Liver (tissue), 3 donors: ENCODE results near the gene RAD51B.

Experiments used
- EGR1 ChIP-seq, 2 donors: IDR thresholded peaks; 2 replicates each; pipeline ENCODE4 v1.6.1; 2016 to 2018; ENCODE audit warnings: antibody characterized with exemption in 2 of 2, low read depth in 2 of 2
- JUND ChIP-seq, 2 donors: IDR thresholded peaks; 2 replicates each; pipeline ENCODE4 v1.6.1; 2016; ENCODE audit warnings: antibody characterized with exemption in 2 of 2
- RAD21 ChIP-seq, 2 donors: IDR thresholded peaks; 2 replicates each; pipeline ENCODE4 v1.6.1; 2016; ENCODE audit warnings: antibody characterized with exemption in 2 of 2, mild to moderate bottlenecking in 2 of 2
- RXRA ChIP-seq, 2 donors: IDR thresholded peaks; 2 replicates each; pipeline ENCODE4 v1.6.1; 2017 to 2018; ENCODE audit warnings: antibody characterized with exemption in 2 of 2, mild to moderate bottlenecking in 1 of 2
- YY1 ChIP-seq: IDR thresholded peaks from 2 replicates; pipeline ENCODE4 v1.6.1; 2016; ENCODE audit warnings: antibody characterized with exemption, mild to moderate bottlenecking
- TF ChIP-seq, protein P1 (sequence below): fragments of 150-350 bp; IDR thresholded peaks from 2 replicates; pipeline ENCODE4 v1.5.1; 2017; ENCODE audit warnings: improper control_type of control experiment, low read depth, low read length; ENCODE audit not compliant: missing input control
- TF ChIP-seq, protein P2 (sequence below): IDR thresholded peaks from 2 replicates; pipeline ENCODE4 v1.6.1; 2016; ENCODE audit warnings: antibody characterized with exemption
- TF ChIP-seq, protein P3 (sequence below): IDR thresholded peaks from 2 replicates; pipeline ENCODE4 v1.6.1; 2016; ENCODE audit warnings: antibody characterized with exemption, mild to moderate bottlenecking
- TF ChIP-seq, protein P4 (sequence below): IDR thresholded peaks from 2 replicates; pipeline ENCODE4 v1.6.1; 2016; ENCODE audit warnings: antibody characterized with exemption
- TF ChIP-seq, protein P5 (sequence below): IDR thresholded peaks from 2 replicates; pipeline ENCODE4 v1.6.1; 2016; ENCODE audit warnings: antibody characterized with exemption
- donor health status: healthy.
- donor health status: healthy.

DNA sequence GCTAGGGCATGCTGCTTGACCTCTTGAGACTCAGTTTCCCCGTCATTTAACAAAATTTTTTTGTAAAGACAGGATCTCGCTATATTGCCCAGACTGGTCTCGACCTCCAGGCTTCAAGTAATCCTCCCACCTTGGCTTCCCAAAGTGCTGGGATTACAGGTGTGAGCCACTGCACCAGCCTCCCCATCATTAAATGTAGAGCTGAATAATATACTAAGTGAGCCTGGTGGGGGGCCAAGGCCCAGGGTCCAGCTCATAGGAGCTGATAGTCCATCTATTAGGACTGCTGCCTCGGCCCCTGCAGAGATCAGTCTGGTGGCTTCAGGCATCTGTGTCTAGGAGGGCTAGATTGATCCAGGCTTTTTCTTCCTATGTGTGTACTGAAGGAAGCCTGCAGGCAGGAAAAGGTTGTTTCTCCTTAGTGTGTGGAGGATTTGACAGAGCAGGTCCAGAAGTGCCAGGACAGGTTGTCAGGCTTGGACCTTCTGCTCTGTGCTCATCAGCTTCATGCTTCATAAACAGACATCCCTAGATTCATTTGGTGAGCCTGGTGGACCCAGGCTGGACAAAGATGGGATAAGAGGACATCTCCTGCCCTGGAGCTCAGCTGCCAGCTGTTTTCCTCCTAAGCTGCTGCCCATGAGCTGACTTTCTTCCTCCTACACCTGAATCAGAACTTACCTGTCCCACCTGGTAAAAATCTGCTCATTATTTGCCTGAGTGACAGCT, 837.9 kb downstream of the RAD51B start:
- TF ChIP-seq, protein P1, sequence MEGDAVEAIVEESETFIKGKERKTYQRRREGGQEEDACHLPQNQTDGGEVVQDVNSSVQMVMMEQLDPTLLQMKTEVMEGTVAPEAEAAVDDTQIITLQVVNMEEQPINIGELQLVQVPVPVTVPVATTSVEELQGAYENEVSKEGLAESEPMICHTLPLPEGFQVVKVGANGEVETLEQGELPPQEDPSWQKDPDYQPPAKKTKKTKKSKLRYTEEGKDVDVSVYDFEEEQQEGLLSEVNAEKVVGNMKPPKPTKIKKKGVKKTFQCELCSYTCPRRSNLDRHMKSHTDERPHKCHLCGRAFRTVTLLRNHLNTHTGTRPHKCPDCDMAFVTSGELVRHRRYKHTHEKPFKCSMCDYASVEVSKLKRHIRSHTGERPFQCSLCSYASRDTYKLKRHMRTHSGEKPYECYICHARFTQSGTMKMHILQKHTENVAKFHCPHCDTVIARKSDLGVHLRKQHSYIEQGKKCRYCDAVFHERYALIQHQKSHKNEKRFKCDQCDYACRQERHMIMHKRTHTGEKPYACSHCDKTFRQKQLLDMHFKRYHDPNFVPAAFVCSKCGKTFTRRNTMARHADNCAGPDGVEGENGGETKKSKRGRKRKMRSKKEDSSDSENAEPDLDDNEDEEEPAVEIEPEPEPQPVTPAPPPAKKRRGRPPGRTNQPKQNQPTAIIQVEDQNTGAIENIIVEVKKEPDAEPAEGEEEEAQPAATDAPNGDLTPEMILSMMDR = no peak
- TF ChIP-seq, protein P2, sequence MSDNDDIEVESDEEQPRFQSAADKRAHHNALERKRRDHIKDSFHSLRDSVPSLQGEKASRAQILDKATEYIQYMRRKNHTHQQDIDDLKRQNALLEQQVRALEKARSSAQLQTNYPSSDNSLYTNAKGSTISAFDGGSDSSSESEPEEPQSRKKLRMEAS = no peak
- TF ChIP-seq, protein P3, sequence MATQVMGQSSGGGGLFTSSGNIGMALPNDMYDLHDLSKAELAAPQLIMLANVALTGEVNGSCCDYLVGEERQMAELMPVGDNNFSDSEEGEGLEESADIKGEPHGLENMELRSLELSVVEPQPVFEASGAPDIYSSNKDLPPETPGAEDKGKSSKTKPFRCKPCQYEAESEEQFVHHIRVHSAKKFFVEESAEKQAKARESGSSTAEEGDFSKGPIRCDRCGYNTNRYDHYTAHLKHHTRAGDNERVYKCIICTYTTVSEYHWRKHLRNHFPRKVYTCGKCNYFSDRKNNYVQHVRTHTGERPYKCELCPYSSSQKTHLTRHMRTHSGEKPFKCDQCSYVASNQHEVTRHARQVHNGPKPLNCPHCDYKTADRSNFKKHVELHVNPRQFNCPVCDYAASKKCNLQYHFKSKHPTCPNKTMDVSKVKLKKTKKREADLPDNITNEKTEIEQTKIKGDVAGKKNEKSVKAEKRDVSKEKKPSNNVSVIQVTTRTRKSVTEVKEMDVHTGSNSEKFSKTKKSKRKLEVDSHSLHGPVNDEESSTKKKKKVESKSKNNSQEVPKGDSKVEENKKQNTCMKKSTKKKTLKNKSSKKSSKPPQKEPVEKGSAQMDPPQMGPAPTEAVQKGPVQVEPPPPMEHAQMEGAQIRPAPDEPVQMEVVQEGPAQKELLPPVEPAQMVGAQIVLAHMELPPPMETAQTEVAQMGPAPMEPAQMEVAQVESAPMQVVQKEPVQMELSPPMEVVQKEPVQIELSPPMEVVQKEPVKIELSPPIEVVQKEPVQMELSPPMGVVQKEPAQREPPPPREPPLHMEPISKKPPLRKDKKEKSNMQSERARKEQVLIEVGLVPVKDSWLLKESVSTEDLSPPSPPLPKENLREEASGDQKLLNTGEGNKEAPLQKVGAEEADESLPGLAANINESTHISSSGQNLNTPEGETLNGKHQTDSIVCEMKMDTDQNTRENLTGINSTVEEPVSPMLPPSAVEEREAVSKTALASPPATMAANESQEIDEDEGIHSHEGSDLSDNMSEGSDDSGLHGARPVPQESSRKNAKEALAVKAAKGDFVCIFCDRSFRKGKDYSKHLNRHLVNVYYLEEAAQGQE = no peak
- TF ChIP-seq JUND (IDR thresholded peaks at IDR 0.05) (no peak), RXRA (IDR thresholded peaks at IDR 0.05) (no peak), EGR1 (IDR thresholded peaks at IDR 0.05; ENCODE audit: low read depth in 2 of 2) (no peak), YY1 (no peak), RAD21 (IDR thresholded peaks at IDR 0.05) (no peak)
- TF ChIP-seq, protein P4, sequence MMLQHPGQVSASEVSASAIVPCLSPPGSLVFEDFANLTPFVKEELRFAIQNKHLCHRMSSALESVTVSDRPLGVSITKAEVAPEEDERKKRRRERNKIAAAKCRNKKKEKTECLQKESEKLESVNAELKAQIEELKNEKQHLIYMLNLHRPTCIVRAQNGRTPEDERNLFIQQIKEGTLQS = no peak
- TF ChIP-seq, protein P5, sequence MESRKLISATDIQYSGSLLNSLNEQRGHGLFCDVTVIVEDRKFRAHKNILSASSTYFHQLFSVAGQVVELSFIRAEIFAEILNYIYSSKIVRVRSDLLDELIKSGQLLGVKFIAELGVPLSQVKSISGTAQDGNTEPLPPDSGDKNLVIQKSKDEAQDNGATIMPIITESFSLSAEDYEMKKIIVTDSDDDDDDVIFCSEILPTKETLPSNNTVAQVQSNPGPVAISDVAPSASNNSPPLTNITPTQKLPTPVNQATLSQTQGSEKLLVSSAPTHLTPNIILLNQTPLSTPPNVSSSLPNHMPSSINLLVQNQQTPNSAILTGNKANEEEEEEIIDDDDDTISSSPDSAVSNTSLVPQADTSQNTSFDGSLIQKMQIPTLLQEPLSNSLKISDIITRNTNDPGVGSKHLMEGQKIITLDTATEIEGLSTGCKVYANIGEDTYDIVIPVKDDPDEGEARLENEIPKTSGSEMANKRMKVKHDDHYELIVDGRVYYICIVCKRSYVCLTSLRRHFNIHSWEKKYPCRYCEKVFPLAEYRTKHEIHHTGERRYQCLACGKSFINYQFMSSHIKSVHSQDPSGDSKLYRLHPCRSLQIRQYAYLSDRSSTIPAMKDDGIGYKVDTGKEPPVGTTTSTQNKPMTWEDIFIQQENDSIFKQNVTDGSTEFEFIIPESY = no peak
